DMS 273 (cell line): ENCODE measurements around the gene ITPR2.
A peak's percentile ranks its signal among the peaks of the same experiment; 100 is the strongest.

Source experiments
- DNase-seq: peaks from one replicate; lab custom pipeline; 2025; ENCODE audit not compliant: unreplicated experiment; lab: John Stamatoyannopoulos, UW

ITPR2 gene

DNA sequence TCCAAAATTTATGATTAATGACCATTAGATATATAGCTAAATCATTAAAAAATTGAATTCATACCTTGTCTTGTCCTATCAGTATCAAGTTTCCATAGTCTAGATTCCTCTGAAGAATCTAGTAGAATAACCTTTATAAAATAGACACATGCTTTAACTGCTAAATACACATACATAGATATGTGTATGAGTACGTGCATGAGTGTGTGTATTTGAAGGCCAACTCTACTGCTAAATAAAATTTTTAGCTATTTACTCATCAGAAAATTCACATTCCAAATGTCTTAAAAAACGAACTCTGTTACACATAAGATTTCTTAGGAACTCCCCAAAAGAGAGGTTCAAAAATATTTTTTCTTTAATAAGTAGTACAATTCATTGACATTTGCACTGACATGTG lies 404.6 kb downstream of the ITPR2 start:
- no peak for DNase-seq

DNA sequence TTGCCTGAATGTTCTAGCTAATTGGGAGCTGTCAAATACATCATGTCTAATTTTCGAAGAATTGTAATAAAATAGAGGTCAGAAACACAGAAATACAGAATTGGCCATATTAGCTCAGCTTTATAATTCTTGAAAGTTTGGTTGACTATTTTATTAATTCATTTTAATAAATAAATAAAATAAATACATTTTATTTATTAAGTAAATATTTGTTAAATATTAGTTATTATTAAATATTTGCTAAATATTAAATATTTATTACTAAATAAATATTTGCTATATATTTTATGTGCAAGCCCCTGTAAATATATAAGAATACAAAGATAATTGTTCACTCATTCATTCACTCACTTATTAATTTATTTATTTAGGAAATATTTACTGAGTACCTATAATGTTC lies 406.3 kb downstream of the ITPR2 start:
- DNase-seq: no peak

DNA sequence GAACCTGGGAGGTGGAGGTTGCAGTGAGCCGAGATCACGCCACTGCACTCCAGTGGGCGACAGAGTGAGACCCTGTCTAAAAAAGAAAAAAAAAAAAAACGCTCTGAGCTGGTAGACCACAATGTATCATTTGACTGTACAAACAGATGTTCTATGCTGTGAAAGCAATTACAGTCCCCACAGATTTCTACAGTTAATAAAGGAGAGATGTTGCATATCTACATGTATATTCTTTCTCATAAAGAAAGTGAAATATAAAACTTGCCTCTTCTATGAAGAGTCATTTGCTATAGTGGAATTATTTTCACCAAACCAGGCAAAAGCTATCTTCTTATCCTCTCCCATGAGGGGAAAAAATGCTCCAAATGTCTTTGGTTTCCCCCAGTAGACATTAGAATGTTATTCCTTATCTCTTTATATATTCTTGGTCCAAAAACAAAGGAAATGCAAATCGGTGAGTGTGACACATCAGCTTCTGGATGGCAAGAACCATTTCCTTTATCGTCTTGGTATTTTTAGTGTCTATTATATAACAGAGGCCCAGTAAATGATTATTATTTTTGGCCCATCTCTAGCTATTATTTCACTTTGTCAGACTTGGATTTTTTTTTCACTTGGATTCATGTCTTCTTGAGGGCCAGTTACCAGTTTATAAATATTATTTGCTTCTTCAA lies 407.3 kb downstream of the ITPR2 start:
- DNase-seq: no peak

DNA sequence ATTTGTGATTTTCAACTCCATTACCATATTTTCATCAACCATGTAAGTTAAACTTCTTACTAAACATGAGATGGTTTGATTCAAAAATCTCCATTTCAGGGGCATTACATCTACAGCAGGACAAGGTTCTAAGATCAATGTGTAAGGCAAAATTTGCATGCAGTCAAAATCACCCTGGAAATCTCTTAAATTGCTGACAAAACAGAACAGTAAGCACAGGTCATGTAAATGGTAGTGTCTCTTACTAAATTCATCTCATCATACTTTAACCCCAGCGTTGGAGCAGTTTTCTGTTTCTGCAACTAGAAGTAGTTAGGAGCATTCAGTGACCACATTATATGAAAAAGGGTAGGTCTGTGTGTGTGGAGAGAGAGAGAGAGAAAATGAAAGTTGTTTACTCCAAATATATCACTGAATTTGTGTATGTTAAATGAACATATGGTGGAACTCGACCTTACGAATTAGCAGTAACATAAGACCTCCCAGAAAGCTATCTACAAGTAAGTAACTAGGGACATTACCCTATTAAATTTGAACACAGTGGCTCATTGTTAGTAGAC lies 410.1 kb downstream of the ITPR2 start:
- DNase-seq: peak; percentile 15

DNA sequence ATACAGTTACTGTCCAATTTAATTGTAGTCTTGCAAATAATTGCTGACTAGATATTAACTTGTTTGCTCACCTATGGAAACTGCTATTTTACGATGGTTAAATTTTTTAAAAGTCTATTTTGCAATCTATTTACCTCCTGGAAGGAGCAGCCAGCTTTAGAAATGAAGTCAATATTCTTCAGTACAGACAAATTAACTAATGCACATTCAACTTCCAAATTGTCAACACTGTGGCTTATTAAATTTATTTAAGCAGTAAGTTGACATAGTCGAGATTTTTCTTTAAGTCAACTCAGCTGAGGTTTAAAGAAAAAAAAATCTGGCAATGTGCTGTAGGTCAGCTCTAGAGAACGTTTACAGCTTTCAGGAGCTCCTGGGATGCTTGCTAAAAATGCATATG lies 416.4 kb downstream of the ITPR2 start:
- no peak for DNase-seq

DNA sequence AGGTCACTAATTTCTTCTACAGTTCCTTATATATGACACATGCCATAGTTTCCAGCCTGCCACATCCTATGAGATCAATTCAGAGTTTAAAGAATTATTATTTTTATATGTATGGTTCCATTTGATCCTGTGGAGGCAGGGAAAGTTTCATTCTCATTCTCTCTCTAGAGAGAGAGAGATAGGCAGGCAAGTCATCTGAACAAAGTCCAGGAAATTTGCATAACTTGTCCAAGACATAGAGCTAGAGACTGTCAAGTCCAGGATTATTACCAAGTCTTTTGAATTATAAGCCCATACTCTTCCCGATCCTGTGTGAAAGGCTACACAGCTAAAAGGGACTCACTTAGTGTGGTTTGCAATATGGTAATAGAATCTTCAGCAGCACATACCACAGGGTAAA lies 422.3 kb downstream of the ITPR2 start:
- no peak for DNase-seq

DNA sequence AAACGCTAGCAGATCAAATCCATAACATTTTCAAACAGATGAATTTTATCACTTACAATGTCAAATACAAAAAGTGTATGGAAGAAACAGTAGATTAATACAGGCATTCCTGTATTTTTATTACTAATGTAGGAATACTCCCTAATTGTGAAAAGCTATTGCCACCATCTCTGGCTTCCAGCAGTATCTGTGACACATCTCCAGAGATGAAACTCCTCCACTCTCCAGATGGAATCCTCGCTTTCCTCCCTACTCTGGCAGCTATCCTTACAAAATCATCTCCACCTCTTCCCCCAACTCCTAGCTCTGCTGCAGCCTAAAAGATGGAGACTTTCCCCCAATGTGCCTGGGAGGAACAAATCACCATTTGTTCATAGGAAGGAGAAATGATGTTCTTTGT lies 426.2 kb downstream of the ITPR2 start:
- DNase-seq: no peak

DNA sequence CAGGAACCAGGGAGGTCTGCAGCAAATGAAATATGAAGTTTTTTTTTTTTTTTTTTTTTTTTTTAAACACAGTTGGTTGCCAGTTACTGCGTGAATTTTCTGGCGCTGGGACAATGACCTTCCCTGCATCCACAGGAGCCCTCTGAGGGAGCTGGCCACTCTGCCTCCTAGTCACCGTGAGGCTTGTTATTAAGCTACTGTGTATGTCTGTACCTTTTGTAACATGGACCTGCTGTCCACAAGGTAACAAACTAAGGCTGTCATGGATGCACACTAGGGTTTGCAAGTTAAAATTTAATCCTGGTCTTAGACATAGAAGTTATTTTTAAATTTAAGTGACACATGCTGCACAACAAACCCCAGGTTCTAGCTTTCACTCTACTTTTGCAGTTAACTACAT lies 426.6 kb downstream of the ITPR2 start:
- DNase-seq: no peak

DNA sequence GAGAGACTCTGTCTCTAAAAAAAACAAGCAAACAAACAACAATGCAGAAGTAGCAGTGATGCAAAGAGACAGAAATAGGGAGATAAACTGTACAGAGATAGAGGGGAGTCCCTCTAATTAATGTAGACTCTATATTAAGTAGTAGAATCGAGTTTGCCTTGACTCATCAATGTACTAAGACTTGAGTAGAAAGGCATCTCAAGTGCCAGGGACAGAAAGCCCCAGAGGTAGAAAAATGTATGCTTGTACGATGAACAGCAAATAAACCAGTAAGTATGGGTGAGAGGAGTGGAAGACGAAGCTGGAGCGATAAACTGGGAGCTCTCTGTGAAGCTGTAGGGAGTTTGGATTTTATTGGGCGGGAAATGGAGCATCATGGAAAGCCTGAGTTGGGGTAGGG lies 429.4 kb downstream of the ITPR2 start:
- DNase-seq: no peak

DNA sequence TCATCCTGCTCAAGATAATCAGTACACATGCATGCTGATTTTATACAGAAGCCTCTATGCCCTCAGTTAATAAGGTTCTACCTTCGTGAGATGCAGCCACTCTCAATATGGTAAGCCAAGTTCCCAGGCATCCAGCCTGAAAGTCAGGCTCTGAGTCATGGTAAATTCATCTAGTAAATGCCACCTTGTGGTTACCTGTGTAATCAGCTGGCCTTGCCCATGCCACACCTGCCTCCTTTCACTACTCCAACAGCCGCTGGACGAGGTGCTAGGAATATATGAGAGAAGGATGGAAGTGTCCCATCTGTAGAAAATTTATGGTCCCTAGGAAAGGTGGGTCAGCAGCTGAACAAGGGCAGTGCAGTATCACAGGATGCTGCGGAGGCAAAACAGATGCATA lies 430.3 kb downstream of the ITPR2 start:
- DNase-seq: peak; percentile 1

DNA sequence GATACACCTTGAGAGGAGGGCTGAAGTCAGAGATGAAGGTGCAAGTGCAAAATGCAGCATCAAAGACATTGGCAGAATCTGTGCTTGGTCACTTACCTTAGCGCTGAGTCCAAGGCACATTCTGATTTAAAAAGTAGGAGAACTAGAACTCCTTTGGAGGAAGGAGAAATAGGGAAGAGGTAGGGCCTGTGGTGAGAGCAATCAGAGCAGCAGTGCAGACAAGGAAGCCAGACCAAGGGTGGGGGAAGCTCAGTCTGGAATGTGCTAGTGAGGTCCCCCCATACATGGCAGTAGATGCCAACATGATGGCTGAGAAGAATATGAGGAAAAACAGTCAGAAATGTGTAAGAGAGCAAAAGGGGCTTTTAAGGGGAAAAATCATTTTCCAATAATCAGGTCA lies 431.1 kb downstream of the ITPR2 start:
- no peak for DNase-seq

DNA sequence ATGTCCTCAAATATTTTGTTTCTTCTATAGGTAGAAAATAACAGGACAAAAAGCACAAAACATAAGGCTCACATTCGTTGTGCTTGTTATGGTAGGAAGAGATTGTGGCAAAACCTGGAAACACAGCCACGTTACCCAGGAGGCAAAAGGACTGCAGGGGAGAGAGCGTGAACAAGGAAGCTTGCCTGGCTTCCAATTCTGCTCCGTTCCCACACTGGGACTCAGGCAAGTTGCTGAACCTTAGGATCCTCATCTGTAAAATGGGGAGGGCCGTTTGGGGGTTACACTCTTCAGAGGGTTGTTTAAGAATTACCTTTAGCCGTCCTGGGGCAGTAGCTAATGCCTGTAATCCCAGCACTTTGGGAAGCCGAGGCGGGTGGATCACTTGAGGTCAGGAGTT lies 432.4 kb downstream of the ITPR2 start:
- DNase-seq: no peak

DNA sequence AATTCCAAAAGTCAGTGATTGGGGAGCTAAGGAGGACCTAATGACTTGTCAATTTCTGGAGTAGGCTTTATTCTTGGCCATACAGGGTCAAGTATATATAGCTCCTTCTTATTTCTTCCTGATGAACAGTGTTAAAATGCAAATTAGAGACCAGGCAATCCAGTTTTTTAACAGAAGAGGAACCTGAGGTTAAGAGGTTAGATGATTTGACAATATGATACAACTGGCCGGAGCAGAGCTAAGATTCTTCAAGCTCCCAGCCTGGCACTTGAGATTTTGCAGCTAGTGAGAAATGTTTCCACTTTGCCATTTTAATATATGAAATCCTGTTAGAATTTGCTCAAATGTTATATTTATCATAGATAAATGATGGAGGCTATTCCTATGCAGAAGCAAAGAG lies 433.6 kb downstream of the ITPR2 start:
- DNase-seq: no peak

DNA sequence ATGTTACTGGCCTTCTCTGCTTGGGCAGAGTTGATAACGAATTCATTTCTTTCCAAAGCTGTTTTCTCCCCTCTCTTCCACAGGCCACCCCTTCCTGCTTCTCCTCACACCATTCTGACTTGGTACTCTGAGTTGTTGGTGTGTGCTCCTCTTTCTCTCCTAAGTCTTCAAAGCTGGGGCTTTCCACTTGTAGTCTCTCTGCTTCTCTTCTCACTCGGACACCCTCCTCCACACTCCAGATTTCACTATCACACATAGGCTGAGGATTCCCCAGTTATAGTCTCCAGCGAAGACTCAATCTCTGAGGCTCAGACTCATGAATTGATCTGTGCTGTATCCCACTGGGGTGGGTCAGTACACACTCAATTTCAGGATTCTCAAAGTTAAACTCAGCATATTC lies 436.6 kb downstream of the ITPR2 start:
- DNase-seq: no peak

DNA sequence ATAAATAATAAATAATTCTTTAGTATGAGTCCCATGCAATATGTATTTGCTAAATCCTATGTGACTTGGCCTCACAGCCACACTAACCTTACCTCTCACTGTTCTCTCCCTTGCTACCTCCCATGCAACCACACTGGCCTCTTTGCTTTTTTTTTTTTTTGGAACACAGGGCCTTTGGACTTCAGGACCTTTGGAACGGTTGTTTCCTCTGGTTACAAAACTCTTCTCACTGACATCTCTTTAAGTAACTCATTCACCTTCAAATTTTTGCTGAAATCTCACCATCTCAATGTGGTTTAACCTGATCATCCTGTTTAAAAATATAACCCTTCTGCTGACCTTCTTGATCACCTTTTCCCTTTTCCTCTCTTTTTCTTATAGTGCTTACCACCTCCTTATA lies 443.7 kb downstream of the ITPR2 start:
- no peak for DNase-seq

DNA sequence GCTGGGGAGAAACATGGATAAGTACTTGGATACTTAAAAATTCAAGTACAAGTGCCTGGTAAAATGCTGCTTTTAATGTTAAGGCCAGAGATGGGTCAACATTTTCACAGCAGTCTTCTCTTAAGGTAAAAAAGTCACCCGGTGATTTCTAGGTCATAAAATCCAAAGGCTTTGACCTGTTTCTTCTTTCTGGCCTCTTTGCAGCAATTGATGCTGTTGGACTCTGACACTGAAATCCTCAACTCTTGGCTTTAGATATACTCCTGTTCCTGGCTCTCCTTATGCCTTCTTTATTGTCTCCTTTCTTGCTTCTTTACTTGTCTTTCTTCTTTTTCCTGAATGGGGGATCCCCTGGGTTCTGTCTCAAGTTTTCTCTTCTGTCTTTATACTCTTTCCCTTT lies 448.5 kb downstream of the ITPR2 start:
- no peak for DNase-seq

DNA sequence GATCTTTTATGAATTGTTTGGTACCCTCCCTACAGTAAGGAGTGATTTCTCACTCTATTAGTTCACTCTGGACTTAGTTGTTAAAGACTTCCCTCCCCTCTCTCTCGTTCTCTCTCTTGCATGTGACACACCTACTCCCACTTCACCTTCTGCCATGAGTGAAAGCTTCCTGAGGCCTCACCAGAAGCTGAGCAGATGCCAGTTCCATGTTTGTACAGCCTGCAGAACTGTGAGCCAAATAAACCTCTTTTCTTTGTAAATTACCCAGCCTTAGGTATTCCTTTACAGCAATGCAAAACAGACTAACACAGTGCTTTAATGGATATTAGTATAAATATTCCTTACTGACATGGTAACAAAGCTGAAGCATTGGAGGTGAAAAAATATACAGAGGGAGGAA lies 450.0 kb downstream of the ITPR2 start:
- no peak for DNase-seq

DNA sequence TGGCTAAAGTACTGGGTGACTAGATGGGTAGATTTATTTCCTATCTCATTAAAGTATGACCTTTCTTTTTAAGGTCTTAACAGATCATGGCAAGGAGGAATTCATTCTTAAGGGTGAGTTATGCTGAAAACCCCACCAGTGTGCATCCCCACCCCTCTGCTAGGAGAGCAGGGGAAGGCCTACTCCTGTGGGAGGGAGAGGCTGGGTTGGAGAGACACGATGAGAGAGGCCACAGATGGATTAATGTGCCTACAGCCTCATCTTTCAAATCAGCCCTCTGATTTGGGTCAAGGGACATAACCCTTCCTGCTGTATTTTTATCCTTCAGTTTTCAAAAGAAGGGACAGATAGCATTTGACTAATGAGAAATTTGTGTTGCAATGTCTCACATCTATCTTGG lies 452.1 kb downstream of the ITPR2 start:
- DNase-seq: no peak

DNA sequence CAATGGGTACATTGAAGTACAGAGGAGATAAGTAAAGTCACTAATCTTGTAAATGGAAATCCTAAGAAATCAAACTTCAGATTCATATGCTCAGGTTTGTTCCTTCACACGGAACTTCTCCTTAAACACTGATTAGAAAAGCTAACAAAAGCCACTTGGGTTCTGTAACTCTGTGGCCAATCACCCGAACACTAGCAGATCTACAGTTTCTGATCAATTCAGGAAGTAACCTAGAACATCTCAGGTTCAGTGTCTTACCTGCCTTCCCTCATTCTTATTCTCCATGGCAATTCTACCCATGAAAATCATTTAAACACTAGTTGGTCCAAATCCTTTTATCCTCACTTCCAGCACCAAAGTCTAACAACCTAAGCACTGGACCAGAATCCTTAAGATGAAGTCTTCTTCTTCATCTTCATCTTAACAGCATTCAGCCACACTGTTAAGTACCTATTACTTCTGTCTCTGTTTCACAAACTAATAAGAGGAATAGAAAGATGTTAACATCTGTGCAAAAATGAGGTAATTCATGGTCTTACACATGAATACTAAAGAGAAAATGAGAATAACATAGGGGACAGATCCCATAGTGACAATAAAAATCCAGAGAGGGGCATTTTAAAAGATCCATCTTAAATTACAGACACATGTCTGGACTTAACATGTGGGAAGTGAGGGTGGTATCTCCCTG lies 453.1 kb downstream of the ITPR2 start:
- DNase-seq: no peak

DNA sequence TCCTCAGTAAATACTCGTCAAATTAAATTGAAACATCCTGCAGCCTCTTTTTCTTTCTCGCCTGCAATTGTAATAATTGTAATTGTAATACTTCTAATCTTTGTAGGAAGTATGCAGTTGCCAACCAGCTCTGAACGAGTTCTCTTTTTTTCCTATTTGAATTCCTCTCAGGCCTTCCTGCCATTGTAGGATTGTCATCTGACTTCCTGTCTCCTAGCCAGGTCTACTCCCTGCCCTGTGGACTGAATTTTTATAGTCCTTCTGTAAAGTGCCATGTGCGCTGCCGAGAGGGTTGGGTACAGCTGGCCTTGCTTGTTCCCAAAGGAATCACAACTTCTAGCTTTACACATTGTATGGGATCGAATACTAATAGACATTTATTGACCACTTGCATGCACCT lies 454.3 kb downstream of the ITPR2 start:
- no peak for DNase-seq

DNA sequence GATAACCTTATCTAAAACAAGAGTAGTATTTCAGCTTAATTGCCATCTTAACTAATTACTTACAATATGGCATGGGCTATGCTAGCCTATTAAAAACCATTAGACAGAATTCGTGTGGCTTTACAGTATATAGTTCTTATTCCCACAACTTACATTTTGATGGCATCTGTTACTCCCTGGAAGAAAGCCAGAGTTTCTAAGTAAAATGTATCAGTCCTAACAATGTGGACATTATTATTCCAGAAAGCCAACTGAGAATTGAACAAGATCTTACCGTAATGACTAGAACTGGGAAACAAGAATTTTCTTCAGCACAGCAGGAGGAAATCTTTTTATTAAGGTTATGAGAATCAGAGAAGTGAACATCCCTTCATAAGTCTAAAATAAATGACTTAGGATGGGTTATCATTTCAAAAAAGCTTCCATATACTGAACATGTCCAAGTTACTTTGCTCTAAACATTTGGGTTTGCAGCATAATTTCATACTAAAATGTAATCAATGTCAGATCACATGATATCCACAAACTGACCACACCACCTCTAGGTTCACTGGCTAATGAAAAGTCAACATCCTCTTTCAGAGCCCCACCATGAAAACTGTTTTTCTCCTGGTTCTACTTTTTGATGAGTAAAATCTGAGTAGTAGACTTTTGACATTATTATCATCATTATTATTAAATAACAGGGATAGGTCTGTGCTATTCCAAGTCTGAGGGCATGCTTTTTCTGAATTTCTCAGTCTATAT lies 457.9 kb downstream of the ITPR2 start:
- peak; percentile 83 for DNase-seq
